HepG2 (cell line): ENCODE data around the gene DUS1L. TPM values are rescaled to one million over a fixed set of nuclear protein-coding genes. Genes with fewer than 3 reads are reported as not detected.

Experiments used
- CCDC6 ChIP-seq: sonication (generic); formaldehyde crosslinking; IDR thresholded peaks from 2 replicates; pipeline ENCODE4 v1.8.1; 2022; ENCODE audit warnings: mild to moderate bottlenecking, missing genetic modification reagents, moderate library complexity
- FOXJ3 ChIP-seq: sonication (generic); formaldehyde crosslinking; IDR thresholded peaks from 2 replicates; pipeline ENCODE4 v1.4.0; 2020; ENCODE audit warnings: missing genetic modification reagents, mild to moderate bottlenecking, borderline replicate concordance
- FOXK1 ChIP-seq: sonication (generic); formaldehyde crosslinking; IDR thresholded peaks from 2 replicates; pipeline ENCODE4 v1.4.0; 2020; ENCODE audit warnings: low read depth, missing genetic modification reagents, borderline replicate concordance
- KDM2A ChIP-seq: sonication (generic); formaldehyde crosslinking; IDR thresholded peaks from 2 replicates; pipeline ENCODE4 v1.4.0; 2020; ENCODE audit warnings: low read depth, missing genetic modification reagents, borderline replicate concordance
- RBFOX2 ChIP-seq: fragments of 200-400 bp; formaldehyde crosslinking; IDR thresholded peaks from 2 replicates; pipeline ENCODE4 v1.6.1; 2017; ENCODE audit warnings: low read depth, mild to moderate bottlenecking, low read length
- RBM22 ChIP-seq: fragments of 200-400 bp; formaldehyde crosslinking; optimal IDR thresholded peaks from 2 replicates; pipeline ENCODE3; 2017; ENCODE audit warnings: mild to moderate bottlenecking, low read length, moderate library complexity
- RERE ChIP-seq: IDR thresholded peaks from 2 replicates; pipeline ENCODE4 v1.6.1; 2016; ENCODE audit warnings: low read depth, missing genetic modification reagents, missing compliant biosample characterization
- RFXAP ChIP-seq: sonication (generic); formaldehyde crosslinking; IDR thresholded peaks from 2 replicates; pipeline ENCODE4 v1.4.0; 2020; ENCODE audit warnings: missing genetic modification reagents, borderline replicate concordance
- SAP130 ChIP-seq: IDR thresholded peaks from 2 replicates; pipeline ENCODE4 v1.6.1; 2016; ENCODE audit warnings: low read depth
- SKI ChIP-seq: fragments of 450-650 bp; IDR thresholded peaks from one replicate; pipeline ENCODE4 v1.6.1; 2018; ENCODE audit warnings: mild to moderate bottlenecking; ENCODE audit not compliant: partially characterized antibody
- TOE1 ChIP-seq: sonication (generic); formaldehyde crosslinking; IDR thresholded peaks from 2 replicates; pipeline ENCODE4 v1.4.0; 2020; ENCODE audit warnings: mild to moderate bottlenecking, missing genetic modification reagents
- ZFY ChIP-seq: sonication (generic); formaldehyde crosslinking; IDR thresholded peaks from 2 replicates; pipeline ENCODE4 v1.4.0; 2020; ENCODE audit warnings: missing genetic modification reagents
- ZNF468 ChIP-seq: sonication (generic); formaldehyde crosslinking; IDR thresholded peaks from 2 replicates; pipeline ENCODE4 v1.8.0; 2022; ENCODE audit warnings: mild to moderate bottlenecking, moderate library complexity, missing genetic modification reagents
- ZSCAN25 ChIP-seq: sonication (generic); formaldehyde crosslinking; IDR thresholded peaks from 2 replicates; pipeline ENCODE4 v1.8.0; 2022; ENCODE audit warnings: mild to moderate bottlenecking, missing genetic modification reagents
- polyA plus RNA-seq, 8 experiments: library from polyadenylated mRNA; depleted of rRNA in 3 of 8; stranded (reverse) in 7 of 8; unstranded in 1 of 8; fragments of >200 nt; fragmentation: Illumina TruSeq in 4 of 8; extraction: Trizol in 4 of 8; gene quantifications; 2 replicates each; pipeline versions ENCODE4 v1.2.1 to v1.2.3, GENCODE V29; 2011 to 2016; ENCODE audit warnings: low read depth in 4 of 8, missing spikeins in 1 of 8, mixed read lengths in 1 of 8; ENCODE audit not compliant: insufficient read depth in 1 of 8
- total RNA-seq, 5 experiments: library from RNA; depleted of rRNA; stranded (reverse); fragments of >200 nt; fragmentation: Illumina TruSeq; extraction: Trizol; gene quantifications; 2 replicates each; pipeline ENCODE4 v1.2.3, GENCODE V29; 2016; ENCODE audit warnings: low read depth in 1 of 5
- TF ChIP-seq, protein P1 (sequence below): sonication (generic); formaldehyde crosslinking; IDR thresholded peaks from 2 replicates; pipeline ENCODE4 v1.8.0; 2022; ENCODE audit warnings: mild to moderate bottlenecking, missing genetic modification reagents, moderate library complexity
- TF ChIP-seq, protein P2 (sequence below): sonication (generic); formaldehyde crosslinking; IDR thresholded peaks from 2 replicates; pipeline ENCODE4 v1.4.0; 2020; ENCODE audit warnings: missing genetic modification reagents
- TF ChIP-seq, protein P3 (sequence below): sonication (generic); formaldehyde crosslinking; IDR thresholded peaks from 2 replicates; pipeline ENCODE4 v1.4.0; 2020; ENCODE audit warnings: missing genetic modification reagents

The DUS1L gene
- total and polyA plus RNA-seq, 2 of the 13 experiments (the other 11 are each of a cell fraction or from before 2014, with no cell fraction given), result 81.0 to 109 TPM

DNA sequence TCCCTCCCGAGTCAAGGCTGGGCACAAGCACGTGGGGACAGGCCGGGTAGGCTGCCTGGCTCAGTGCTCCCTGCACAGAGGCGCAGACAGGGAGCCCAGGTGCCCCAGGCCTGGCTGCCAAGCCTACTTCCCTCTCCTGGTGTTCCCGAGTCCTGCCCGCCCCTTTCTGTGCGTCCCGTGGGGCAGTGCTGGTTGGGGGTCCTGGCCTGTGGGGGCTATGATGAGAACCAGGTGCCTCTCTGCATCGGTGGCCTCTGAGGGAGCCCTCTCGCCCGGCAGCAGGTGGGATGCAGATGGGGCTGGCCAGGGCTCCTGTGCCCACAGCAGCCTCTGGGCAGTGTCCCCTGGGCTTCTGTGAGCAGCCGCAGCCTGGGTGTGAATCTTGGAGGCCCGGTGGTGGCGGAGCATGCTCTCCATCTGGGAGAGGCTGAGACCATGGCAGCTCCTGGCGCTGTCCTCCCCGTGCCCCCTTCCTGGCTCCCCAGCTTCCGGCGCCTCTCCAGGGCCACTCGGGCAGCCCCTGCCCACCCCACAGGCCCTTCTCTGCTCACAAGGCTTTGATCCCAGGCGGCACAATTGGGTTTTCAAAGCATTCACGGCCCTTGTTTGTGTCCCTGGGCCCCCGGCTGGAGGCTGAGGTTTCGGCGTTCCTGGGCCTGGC is 50.2 kb downstream of the DUS1L start (continued):
- TF ChIP-seq ZSCAN25 (CRISPR knock-in tag) (no peak), KDM2A (peak; percentile 79; the same call in 1 of the 2 replicates), CCDC6 (CRISPR knock-in tag) (no peak), RBFOX2 (peak; percentile 75), RERE (CRISPR knock-in tag) (peak; percentile 52; the same call in 1 of the 2 replicates), RFXAP (CRISPR knock-in tag) (0 out of 2 replicates have a peak, but pooled peaks have one; percentile 13), FOXK1 (CRISPR knock-in tag) (peak; percentile 43; the same call in 1 of the 2 replicates), ZFY (CRISPR knock-in tag) (peak; percentile 56; the same call in 1 of the 2 replicates), RBM22 (peak; percentile 91), SKI (peak; percentile 32), FOXJ3 (CRISPR knock-in tag) (peak; percentile 47; the same call in 1 of the 2 replicates), TOE1 (CRISPR knock-in tag) (no peak), ZNF468 (CRISPR knock-in tag) (no peak), SAP130 (peak; percentile 56)
- TF ChIP-seq, protein P1, sequence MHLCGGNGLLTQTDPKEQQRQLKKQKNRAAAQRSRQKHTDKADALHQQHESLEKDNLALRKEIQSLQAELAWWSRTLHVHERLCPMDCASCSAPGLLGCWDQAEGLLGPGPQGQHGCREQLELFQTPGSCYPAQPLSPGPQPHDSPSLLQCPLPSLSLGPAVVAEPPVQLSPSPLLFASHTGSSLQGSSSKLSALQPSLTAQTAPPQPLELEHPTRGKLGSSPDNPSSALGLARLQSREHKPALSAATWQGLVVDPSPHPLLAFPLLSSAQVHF (CRISPR knock-in tag), result no peak
- TF ChIP-seq, protein P2, sequence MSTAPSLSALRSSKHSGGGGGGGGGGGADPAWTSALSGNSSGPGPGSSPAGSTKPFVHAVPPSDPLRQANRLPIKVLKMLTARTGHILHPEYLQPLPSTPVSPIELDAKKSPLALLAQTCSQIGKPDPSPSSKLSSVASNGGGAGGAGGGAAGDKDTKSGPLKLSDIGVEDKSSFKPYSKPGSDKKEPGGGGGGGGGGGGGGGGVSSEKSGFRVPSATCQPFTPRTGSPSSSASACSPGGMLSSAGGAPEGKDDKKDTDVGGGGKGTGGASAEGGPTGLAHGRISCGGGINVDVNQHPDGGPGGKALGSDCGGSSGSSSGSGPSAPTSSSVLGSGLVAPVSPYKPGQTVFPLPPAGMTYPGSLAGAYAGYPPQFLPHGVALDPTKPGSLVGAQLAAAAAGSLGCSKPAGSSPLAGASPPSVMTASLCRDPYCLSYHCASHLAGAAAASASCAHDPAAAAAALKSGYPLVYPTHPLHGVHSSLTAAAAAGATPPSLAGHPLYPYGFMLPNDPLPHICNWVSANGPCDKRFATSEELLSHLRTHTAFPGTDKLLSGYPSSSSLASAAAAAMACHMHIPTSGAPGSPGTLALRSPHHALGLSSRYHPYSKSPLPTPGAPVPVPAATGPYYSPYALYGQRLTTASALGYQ, result peak; percentile 78; the same call in 1 of the 2 replicates
- TF ChIP-seq, protein P3, sequence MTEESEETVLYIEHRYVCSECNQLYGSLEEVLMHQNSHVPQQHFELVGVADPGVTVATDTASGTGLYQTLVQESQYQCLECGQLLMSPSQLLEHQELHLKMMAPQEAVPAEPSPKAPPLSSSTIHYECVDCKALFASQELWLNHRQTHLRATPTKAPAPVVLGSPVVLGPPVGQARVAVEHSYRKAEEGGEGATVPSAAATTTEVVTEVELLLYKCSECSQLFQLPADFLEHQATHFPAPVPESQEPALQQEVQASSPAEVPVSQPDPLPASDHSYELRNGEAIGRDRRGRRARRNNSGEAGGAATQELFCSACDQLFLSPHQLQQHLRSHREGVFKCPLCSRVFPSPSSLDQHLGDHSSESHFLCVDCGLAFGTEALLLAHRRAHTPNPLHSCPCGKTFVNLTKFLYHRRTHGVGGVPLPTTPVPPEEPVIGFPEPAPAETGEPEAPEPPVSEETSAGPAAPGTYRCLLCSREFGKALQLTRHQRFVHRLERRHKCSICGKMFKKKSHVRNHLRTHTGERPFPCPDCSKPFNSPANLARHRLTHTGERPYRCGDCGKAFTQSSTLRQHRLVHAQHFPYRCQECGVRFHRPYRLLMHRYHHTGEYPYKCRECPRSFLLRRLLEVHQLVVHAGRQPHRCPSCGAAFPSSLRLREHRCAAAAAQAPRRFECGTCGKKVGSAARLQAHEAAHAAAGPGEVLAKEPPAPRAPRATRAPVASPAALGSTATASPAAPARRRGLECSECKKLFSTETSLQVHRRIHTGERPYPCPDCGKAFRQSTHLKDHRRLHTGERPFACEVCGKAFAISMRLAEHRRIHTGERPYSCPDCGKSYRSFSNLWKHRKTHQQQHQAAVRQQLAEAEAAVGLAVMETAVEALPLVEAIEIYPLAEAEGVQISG (CRISPR knock-in tag), result peak; percentile 61; the same call in 1 of the 2 replicates
